Endothelial cell of umbilical vein (primary cell): ENCODE data around the gene HTRA2. TPM values are rescaled to one million over a fixed set of nuclear protein-coding genes. Genes with fewer than 3 reads are reported as not detected.

Experiments used
- BruUV-seq: library from RNA; stranded (reverse); fragments of 400-500 nt; replicated peaks from 2 replicates; lab custom pipeline; 2021; lab: Mats Ljungman, UMichigan
- CTCF ChIA-PET: fragments of 300-600, 350-600 bp; sonication (Branson Sonifier 250); formaldehyde crosslinking; loops from one replicate; lab custom pipeline; 2021; ENCODE audit warnings: antibody characterized with exemption, inconsistent platforms; lab: Charles Lee
- POLR2A ChIA-PET: fragments of 300-600, 350-600 bp; sonication (Branson Sonifier 250); formaldehyde crosslinking; loops from one replicate; lab custom pipeline; 2021; ENCODE audit warnings: antibody characterized with exemption, inconsistent platforms; lab: Charles Lee
- DNase-seq: peaks from one replicate; pipeline ENCODE4 v3.0.0-alpha.2; 2011; ENCODE audit warnings: low read depth, low spot score
- FAIRE-seq: peaks from 2 replicates; lab custom pipeline; 2011; peaks lifted over from hg19 to GRCh38; lab: Jason Lieb, UNC
- H2AFZ ChIP-seq: 2 replicates; pipeline ENCODE4 v1.6.0; 2012; ENCODE audit warnings: low read depth, low read length, control low read depth, inconsistent platforms
- H3K27ac ChIP-seq: 2 replicates; pipeline ENCODE4 v1.5.1; 2011; ENCODE audit warnings: low read depth, mild to moderate bottlenecking, control low read depth, low read length, moderate library complexity; ENCODE audit not compliant: insufficient read depth
- H3K27me3 ChIP-seq, 2 experiments: 2 replicates each; pipeline versions ENCODE4 v1.6.0 to v1.6.1; 2011; ENCODE audit warnings: low read length in 2 of 2, mixed read lengths in 1 of 2; ENCODE audit not compliant: control insufficient read depth in 2 of 2, insufficient read depth in 2 of 2
- H3K36me3 ChIP-seq, 2 experiments: 2 replicates in 1 of 2; 3 replicates in 1 of 2; pipeline ENCODE4 v1.5.1; 2011; ENCODE audit warnings: low read length in 2 of 2, mild to moderate bottlenecking in 1 of 2, moderate library complexity in 1 of 2; ENCODE audit not compliant: control insufficient read depth in 2 of 2, insufficient read depth in 2 of 2; ENCODE audit errors: extremely low read depth in 1 of 2
- H3K4me1 ChIP-seq: 3 replicates; pipeline ENCODE4 v1.5.1; 2011; ENCODE audit warnings: mild to moderate bottlenecking, low read length; ENCODE audit not compliant: control insufficient read depth, insufficient read depth; ENCODE audit errors: extremely low read depth
- H3K4me2 ChIP-seq: 2 replicates; pipeline ENCODE4 v1.6.1; 2011; ENCODE audit warnings: low read length, control low read depth, mixed read lengths; ENCODE audit not compliant: insufficient read depth
- H3K4me3 ChIP-seq, 3 experiments: fragments of 200-600 bp in 1 of 3; sonication (generic), shearing (Covaris generic) in 1 of 3; replicated peaks in 1 of 3; 2 replicates each; pipeline ENCODE4 v1.5.1; 2011 to 2016; ENCODE audit warnings: control low read depth in 3 of 3, low read length in 3 of 3, mild to moderate bottlenecking in 2 of 3, inconsistent platforms in 1 of 3, low read depth in 1 of 3, moderate library complexity in 1 of 3; ENCODE audit not compliant: insufficient read depth in 1 of 3
- H3K79me2 ChIP-seq: 2 replicates; pipeline ENCODE4 v1.6.0; 2012; ENCODE audit warnings: low read length, inconsistent platforms; ENCODE audit not compliant: control insufficient read depth, insufficient read depth
- H3K9ac ChIP-seq: replicated peaks from 2 replicates; pipeline ENCODE3; 2011; ENCODE audit warnings: low read length, control low read depth; ENCODE audit not compliant: insufficient read depth; ENCODE audit errors: extremely low read depth
- H3K9me1 ChIP-seq: replicated peaks from 3 replicates; pipeline ENCODE4 v1.6.0; 2011; ENCODE audit warnings: mild to moderate bottlenecking, low read length; ENCODE audit not compliant: control insufficient read depth, insufficient read depth; ENCODE audit errors: extremely low read depth
- H3K9me3 ChIP-seq: replicated peaks from 2 replicates; pipeline ENCODE4 v1.5.1; 2012; ENCODE audit warnings: low read length, inconsistent platforms; ENCODE audit not compliant: control insufficient read depth, insufficient read depth
- H4K20me1 ChIP-seq: replicated peaks from 2 replicates; pipeline ENCODE3; 2011; ENCODE audit warnings: mild to moderate bottlenecking, low read length; ENCODE audit not compliant: control insufficient read depth, insufficient read depth; ENCODE audit errors: extremely low read depth
- EZH2 ChIP-seq: IDR thresholded peaks from 2 replicates; pipeline ENCODE4 v1.6.1; 2012; ENCODE audit warnings: borderline replicate concordance, low read depth, mild to moderate bottlenecking, moderate library complexity, low read length, inconsistent platforms; ENCODE audit not compliant: severe bottlenecking
- FOS ChIP-seq: IDR thresholded peaks from 2 replicates; pipeline ENCODE4 v1.6.1; 2011; ENCODE audit warnings: mild to moderate bottlenecking, low read length, moderate library complexity, borderline replicate concordance; ENCODE audit not compliant: insufficient read depth
- GATA2 ChIP-seq: IDR thresholded peaks from 2 replicates; pipeline ENCODE4 v1.7.0; 2011; ENCODE audit warnings: low read depth, mild to moderate bottlenecking, moderate library complexity, mixed read lengths, low read length; ENCODE audit not compliant: insufficient read length, insufficient read depth
- dilution Hi-C: fragments of 300-500 bp; cut with MboI; formaldehyde crosslinking; loops from one replicate; pipeline ENCODE4 v1.15.0; 2019; ENCODE audit warnings: low sequenced_read_pairs; ENCODE audit not compliant: extremely low pct_ligation_motif_present
- intact Hi-C: fragments of 100-400 bp; cut with micrococcal nuclease; formaldehyde crosslinking; loops from one replicate; pipeline ENCODE4 v1.10.0; 2022
- polyA plus RNA-seq, 4 experiments: library from polyadenylated mRNA; depleted of rRNA in 3 of 4; stranded (reverse) in 3 of 4; unstranded in 1 of 4; fragments of >200 nt; gene quantifications; 2 replicates each; pipeline versions ENCODE4 v1.2.1 to v1.2.3, GENCODE V29; 2011 to 2012; ENCODE audit warnings: missing spikeins in 1 of 4
- total RNA-seq: library from RNA; stranded (reverse); gene quantifications from 2 replicates; pipeline ENCODE4 v1.2.3, GENCODE V29; 2021

HTRA2 gene
- total and polyA plus RNA-seq, 2 donors (not counting 3 experiments of a cell fraction or from before 2014, with no cell fraction given), result 34.3 to 54.1 TPM

DNA sequence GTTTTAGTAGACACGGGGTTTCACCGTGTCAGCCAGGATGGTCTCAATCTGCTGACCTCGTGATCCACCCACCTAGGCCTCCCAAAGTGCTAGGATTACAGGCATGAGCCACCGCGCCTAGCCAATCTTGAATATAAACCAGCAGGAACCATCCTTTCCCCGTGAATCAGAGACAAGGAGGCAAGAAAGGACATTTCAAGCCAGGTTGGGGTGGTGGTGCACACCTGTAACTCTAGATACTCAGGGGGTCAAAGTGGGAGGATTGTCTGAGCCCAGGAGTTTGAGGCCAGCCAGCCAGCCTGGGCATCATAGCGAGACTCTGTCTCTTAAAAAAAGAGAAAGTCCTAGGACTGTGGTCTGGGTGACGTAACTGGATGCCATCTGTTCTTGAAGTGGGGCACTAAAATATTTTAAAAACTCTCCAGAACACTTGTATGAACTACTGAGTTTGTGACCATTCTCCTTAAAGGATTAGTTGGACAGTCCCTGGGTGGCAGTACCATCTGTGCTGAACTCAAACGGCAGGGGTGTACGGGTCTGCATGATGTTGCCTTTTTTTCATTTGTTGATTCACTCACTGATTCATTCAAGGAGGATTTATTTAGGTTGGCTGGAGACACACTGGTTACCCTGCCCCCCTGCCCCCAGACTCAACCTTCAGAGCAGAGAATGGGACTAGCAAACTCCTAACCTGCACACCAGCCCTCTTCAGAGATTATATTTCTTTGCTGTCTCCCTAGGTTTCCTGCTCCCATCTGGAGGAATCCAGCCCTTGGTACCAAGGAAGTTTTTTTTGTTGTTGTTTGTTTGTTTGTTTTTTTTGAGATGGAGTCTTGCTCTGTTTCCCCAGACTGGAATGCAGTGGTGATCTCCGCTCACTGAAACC lies 18.4 kb upstream of the HTRA2 start:
- CTCF ChIA-PET, result interaction anchor here (1.5 kb wide), 1 partner anchor 75 kb away, joined by 4 read pairs; no protein-coding TSS in a partner anchor
- no peak overlapping the region for H3K27ac ChIP-seq
- no TSS peak for BruUV-seq

DNA sequence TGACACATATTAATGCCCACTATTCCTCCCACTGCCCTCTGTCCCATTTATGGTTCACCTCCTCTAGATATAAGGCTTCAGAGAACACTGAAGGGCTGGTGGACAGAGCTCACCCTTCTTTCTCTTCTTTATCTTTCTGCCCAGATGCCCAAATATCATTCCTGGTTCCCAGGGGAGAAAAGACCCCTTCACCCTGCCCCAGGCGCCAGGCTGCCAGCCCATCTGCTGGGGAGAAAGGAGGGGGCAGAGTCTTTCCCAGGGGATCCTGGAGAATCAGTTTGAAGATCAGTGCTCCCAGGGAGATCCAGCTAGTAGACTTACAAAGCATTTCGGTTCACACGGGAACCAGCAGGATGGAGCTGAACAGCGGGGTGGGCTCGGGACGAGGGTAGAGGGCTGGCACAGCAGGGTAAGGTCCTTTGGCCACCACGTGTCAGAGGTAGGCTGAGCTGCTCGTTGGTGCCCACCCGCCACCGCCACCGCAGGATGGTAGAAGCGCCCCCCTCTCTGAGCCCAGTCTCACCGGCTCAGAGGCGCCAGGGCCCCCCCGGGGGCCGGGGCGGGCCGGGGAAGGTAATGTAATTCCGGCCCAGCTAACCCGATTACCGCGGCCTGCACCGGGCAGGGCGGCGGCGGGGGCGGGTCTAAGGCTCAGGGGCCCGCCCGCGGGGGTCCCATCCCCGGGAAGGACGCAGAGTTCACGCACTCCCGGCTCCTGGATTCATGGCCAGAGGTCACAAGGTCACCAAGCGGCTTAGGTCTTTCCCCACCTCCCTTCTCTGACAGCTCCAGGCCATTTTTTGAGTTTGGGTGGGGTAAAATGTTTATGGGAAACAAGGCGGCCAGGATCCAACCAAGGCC lies 16.8 kb upstream of the HTRA2 start:
- Histone ChIP-seq H3K27ac (no peak overlapping the region), H3K79me2 (no peaks in the 10 kb centered on the region), H3K27me3 (peaks cover 75 to 95% of the 10 kb centered on the region in 2 experiments), H2AFZ (no peak overlapping the region), H3K9me3 (no peaks in the 10 kb centered on the region), H3K4me3 (no peak overlapping the region), H3K36me3 (no peaks in the 10 kb centered on the region), H3K9me1 (no peaks in the 10 kb centered on the region), H3K9ac (no peak overlapping the region), H3K4me1 (peaks cover 11% of the 10 kb centered on the region), H3K4me2 (no peak overlapping the region), H4K20me1 (no peaks in the 10 kb centered on the region)
- ChIA-PET POLR2A (no interaction called here), CTCF (no interaction called here)
- dilution Hi-C loops, result no loop called here
- peak; percentile 89 for TF ChIP-seq EZH2
- no peak for TF ChIP-seq GATA2
- FAIRE-seq (no peak), DNase-seq (no peak)
- intact Hi-C loops, result no loop called here
- BruUV-seq, result no TSS peak

More for the DNA sequence above, 18.4 kb upstream of the HTRA2 start:
- Histone ChIP-seq H3K4me3 (no peak overlapping the region), H3K36me3 (no peaks in the 10 kb centered on the region), H2AFZ (no peak overlapping the region), H4K20me1 (no peaks in the 10 kb centered on the region), H3K9me3 (no peaks in the 10 kb centered on the region), H3K4me2 (no peak overlapping the region), H3K9ac (no peak overlapping the region), H3K79me2 (peaks cover 2% of the 10 kb centered on the region), H3K9me1 (no peaks in the 10 kb centered on the region), H3K4me1 (peaks cover 16% of the 10 kb centered on the region), H3K27me3 (peaks cover 62 to 79% of the 10 kb centered on the region in 2 experiments)
- FAIRE-seq (no peak), DNase-seq (no peak)
- TF ChIP-seq FOS (no peak), EZH2 (peak; percentile 61)
- intact Hi-C loops, result no loop called here
- dilution Hi-C loops, result no loop called here
- POLR2A ChIA-PET, result interaction anchor here (0.7 kb wide), 1 partner anchor 74 kb away, joined by 3 read pairs; no protein-coding TSS in a partner anchor
